ENCODE data around the gene MRPL18. TPM values are rescaled to one million over a fixed set of nuclear protein-coding genes. Genes with fewer than 3 reads are reported as not detected.
"Not testable (repeated sequence)": the region's sequence is repeated elsewhere in the genome, so short reads cannot be mapped to it uniquely, and the experiment has no call there.

The MRPL18 gene
- total and polyA plus RNA-seq, 2 experiments from 2014 or later = 84.8 to 93.5 TPM

DNA sequence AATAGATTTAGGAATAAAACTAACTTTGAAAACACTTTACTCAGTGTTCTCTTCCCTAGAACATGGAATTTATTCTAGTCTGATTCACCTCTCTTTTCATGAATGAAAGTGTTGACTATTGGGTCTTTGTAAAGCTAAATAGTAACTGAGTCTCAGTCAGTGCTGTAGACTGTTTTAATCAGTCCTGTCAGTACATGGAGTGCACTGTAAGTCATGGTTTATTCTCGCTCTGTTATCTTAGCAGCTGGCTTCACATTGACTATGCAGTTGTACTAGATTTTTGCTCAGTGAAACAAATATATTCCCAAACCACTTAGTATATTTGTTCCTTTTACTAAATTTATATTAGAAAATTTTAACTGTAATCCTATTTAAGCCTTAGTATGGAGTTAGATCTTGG is 43.5 kb upstream of the MRPL18 start:
- H3K4me2 ChIP-seq = no peak overlapping the region
- no peak overlapping the region for H3K4me3 ChIP-seq
- peaks cover 10% of the 10 kb centered on the region for H4K20me1 ChIP-seq (ENCODE audit: insufficient read depth, poor library complexity, severe bottlenecking)
- DNase-seq (ENCODE audit: low spot score) = no peak
- peaks cover 77% of the 10 kb centered on the region for H3K79me2 ChIP-seq
- H3K36me3 ChIP-seq (replicated peaks; ENCODE audit: insufficient read depth, low read depth) = peaks cover 13% of the 10 kb centered on the region
- no peaks in the 10 kb centered on the region for H3K9me2 ChIP-seq (replicated peaks; ENCODE audit: insufficient read depth)
- H3K27ac ChIP-seq = no peak overlapping the region
- H2AFZ ChIP-seq = no peak overlapping the region
- no peaks in the 10 kb centered on the region for H3K4me1 ChIP-seq (ENCODE audit: insufficient read depth)
- TF ChIP-seq EZH2 (IDR thresholded peaks at IDR 0.05; ENCODE audit: borderline replicate concordance) (no peak), EZH2phosphoT487 (IDR thresholded peaks at IDR 0.05; ENCODE audit: low read depth, severe bottlenecking, unreplicated experiment) (no peak)
- TF ChIP-seq, protein P1, sequence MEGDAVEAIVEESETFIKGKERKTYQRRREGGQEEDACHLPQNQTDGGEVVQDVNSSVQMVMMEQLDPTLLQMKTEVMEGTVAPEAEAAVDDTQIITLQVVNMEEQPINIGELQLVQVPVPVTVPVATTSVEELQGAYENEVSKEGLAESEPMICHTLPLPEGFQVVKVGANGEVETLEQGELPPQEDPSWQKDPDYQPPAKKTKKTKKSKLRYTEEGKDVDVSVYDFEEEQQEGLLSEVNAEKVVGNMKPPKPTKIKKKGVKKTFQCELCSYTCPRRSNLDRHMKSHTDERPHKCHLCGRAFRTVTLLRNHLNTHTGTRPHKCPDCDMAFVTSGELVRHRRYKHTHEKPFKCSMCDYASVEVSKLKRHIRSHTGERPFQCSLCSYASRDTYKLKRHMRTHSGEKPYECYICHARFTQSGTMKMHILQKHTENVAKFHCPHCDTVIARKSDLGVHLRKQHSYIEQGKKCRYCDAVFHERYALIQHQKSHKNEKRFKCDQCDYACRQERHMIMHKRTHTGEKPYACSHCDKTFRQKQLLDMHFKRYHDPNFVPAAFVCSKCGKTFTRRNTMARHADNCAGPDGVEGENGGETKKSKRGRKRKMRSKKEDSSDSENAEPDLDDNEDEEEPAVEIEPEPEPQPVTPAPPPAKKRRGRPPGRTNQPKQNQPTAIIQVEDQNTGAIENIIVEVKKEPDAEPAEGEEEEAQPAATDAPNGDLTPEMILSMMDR (IDR thresholded peaks at IDR 0.05; ENCODE audit: poor library complexity) = no peak
- no peaks in the 10 kb centered on the region for H3K9me3 ChIP-seq (ENCODE audit: low read depth)
- no peaks in the 10 kb centered on the region for H3K27me3 ChIP-seq
- WGBS (ENCODE audit: low lambda C conversion rate, missing lambda C conversion rate) = 96% methylated on average over 1 of the region's 1 CpG

DNA sequence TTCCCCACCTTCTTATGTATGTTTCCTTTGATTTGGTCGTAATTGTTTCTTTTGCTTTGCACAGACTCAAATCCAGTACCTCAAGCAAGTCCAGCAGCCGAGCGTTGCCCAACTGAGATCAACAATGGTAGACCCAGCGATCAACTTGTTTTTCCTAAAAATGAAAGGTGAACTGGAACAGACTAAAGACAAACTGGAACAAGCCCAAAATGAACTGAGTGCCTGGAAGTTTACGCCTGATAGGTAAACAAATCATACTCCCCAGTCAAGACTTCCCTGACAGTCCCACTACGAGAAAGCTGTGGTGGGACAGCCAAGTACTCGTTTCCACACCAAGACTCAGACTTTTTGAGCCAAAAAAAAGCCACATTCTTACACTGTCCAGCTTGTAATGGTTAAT is 42.1 kb upstream of the MRPL18 start:
- not testable (repeated sequence) for H3K9me2 ChIP-seq (replicated peaks; ENCODE audit: insufficient read depth); H3K27ac ChIP-seq; H3K4me3 ChIP-seq; DNase-seq (ENCODE audit: low spot score); H3K9me3 ChIP-seq (ENCODE audit: low read depth); H3K27me3 ChIP-seq; H3K4me2 ChIP-seq; H2AFZ ChIP-seq; H3K4me1 ChIP-seq (ENCODE audit: insufficient read depth)
- Histone ChIP-seq H3K79me2 (peaks cover 77% of the 10 kb centered on the region), H3K36me3 (replicated peaks; ENCODE audit: insufficient read depth, low read depth) (peaks cover 13% of the 10 kb centered on the region), H4K20me1 (ENCODE audit: insufficient read depth, poor library complexity, severe bottlenecking) (peaks cover 10% of the 10 kb centered on the region)
- WGBS (ENCODE audit: low lambda C conversion rate, missing lambda C conversion rate) = 90% methylated on average over 7 of the region's 7 CpGs

DNA sequence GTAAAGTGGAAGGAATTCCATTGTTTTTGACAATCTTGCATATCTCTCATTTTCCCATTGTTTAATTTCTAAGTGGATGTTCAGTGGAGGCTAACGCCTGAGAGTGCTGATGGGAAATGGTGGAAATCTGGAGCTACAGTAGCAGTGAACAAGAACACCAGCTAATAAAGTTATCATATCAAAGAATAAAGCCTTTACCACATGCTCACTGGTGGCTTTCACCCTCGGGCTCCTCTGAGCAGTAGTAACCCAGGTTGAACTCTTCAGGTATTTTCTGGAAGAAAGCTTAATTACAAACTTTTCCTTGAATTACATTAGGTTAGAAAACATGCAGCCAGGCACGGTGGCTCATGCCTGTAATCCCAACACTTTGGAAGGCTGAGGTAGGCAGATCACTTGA is 38.8 kb upstream of the MRPL18 start:
- H3K27me3 ChIP-seq = no peaks in the 10 kb centered on the region
- peaks cover 8% of the 10 kb centered on the region for H4K20me1 ChIP-seq (ENCODE audit: insufficient read depth, poor library complexity, severe bottlenecking)
- H3K4me2 ChIP-seq = no peak overlapping the region
- no peaks in the 10 kb centered on the region for H3K9me3 ChIP-seq (ENCODE audit: low read depth)
- 97% methylated on average over 3 of the region's 3 CpGs for WGBS (ENCODE audit: low lambda C conversion rate, missing lambda C conversion rate)
- H3K36me3 ChIP-seq (replicated peaks; ENCODE audit: insufficient read depth, low read depth) = peaks cover 5% of the 10 kb centered on the region
- H3K79me2 ChIP-seq = peaks cover 56% of the 10 kb centered on the region
- H3K9me2 ChIP-seq (replicated peaks; ENCODE audit: insufficient read depth) = no peaks in the 10 kb centered on the region
- H3K4me1 ChIP-seq (ENCODE audit: insufficient read depth) = no peaks in the 10 kb centered on the region
- no peak overlapping the region for H3K4me3 ChIP-seq
- H2AFZ ChIP-seq = no peak overlapping the region
- TF ChIP-seq EZH2 (IDR thresholded peaks at IDR 0.05; ENCODE audit: borderline replicate concordance) (no peak), EZH2phosphoT487 (IDR thresholded peaks at IDR 0.05; ENCODE audit: low read depth, severe bottlenecking, unreplicated experiment) (no peak)
- TF ChIP-seq, protein P1 (IDR thresholded peaks at IDR 0.05; ENCODE audit: poor library complexity) = no peak
- DNase-seq (ENCODE audit: low spot score) = no peak
- no peak overlapping the region for H3K27ac ChIP-seq

DNA sequence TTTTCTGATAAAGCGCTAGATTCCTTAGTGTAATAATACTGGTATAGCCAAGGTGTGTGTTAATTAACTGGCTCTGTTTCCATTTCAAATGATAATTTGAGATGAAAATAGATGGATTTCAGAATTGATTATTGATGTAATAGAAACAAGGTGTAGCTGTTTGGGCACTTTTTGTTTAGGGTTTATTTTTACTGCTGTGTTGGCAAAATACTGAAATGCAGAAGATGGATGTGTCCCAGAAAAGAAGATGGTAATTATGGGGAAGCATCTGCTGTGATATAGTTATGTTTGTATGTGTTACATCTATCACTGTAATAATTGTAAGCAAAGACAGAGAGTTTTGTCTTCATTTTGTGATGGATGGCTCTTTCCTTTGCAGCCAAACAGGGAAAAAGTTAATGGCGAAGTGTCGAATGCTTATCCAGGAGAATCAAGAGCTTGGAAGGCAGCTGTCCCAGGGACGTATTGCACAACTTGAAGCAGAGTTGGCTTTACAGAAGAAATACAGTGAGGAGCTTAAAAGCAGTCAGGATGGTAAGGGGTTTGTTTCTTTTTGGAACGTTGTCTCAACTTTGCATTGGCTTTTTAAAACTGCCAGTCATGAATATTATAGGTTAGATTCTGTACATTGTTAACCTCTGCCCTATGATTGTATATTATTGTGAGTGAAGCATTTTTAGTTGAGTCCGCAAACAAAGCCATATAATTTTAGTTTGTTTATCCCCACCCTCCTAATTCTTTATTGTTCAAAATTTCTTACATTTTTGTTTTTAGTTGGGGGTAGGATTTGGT is 37.0 kb upstream of the MRPL18 start:
- TF ChIP-seq EZH2 (IDR thresholded peaks at IDR 0.05; ENCODE audit: borderline replicate concordance) = no peak
- TF ChIP-seq EZH2phosphoT487 (IDR thresholded peaks at IDR 0.05; ENCODE audit: low read depth, severe bottlenecking, unreplicated experiment) = no peak
- TF ChIP-seq, protein P1 (IDR thresholded peaks at IDR 0.05; ENCODE audit: poor library complexity) = no peak
- Histone ChIP-seq H3K9me2 (replicated peaks; ENCODE audit: insufficient read depth) (no peaks in the 10 kb centered on the region), H3K4me3 (no peak overlapping the region), H3K36me3 (replicated peaks; ENCODE audit: insufficient read depth, low read depth) (peaks cover 5% of the 10 kb centered on the region), H3K4me2 (no peak overlapping the region), H3K79me2 (peaks cover 51% of the 10 kb centered on the region), H3K9me3 (ENCODE audit: low read depth) (no peaks in the 10 kb centered on the region), H3K4me1 (ENCODE audit: insufficient read depth) (no peaks in the 10 kb centered on the region), H2AFZ (no peak overlapping the region), H3K27me3 (no peaks in the 10 kb centered on the region), H3K27ac (no peak overlapping the region), H4K20me1 (ENCODE audit: insufficient read depth, poor library complexity, severe bottlenecking) (no peaks in the 10 kb centered on the region)
- WGBS (ENCODE audit: low lambda C conversion rate, missing lambda C conversion rate) = 89% methylated on average over 6 of the region's 6 CpGs
- DNase-seq (ENCODE audit: low spot score) = no peak
